Immature natural killer cell (primary cell): ENCODE results near the gene ADGRG1. TPM values are rescaled to one million over a fixed set of nuclear protein-coding genes. Genes with fewer than 3 reads are reported as not detected.

Source experiments
- DNase-seq, 3 donors: peaks; one replicate each; pipeline ENCODE4 v3.0.0; 2022; ENCODE audit warnings: mixed read lengths in 1 of 3
- H3K27ac Mint-ChIP-seq, 6 donors: one replicate each; pipeline ENCODE4 v1.8.0; 2020; ENCODE audit warnings: mixed read lengths in 6 of 6, mild to moderate bottlenecking in 5 of 6, inconsistent platforms in 4 of 6, moderate library complexity in 3 of 6
- H3K27me3 Mint-ChIP-seq, 3 donors: one replicate each; pipeline ENCODE4 v1.8.0; 2020 to 2021; ENCODE audit warnings: low read depth in 3 of 3, mild to moderate bottlenecking in 3 of 3, mixed read lengths in 3 of 3, moderate library complexity in 3 of 3, inconsistent platforms in 1 of 3
- H3K36me3 Mint-ChIP-seq, 3 donors: one replicate each; pipeline ENCODE4 v1.8.0; 2020; ENCODE audit warnings: mixed read lengths in 3 of 3, inconsistent platforms in 2 of 3, mild to moderate bottlenecking in 2 of 3
- H3K4me1 Mint-ChIP-seq, 2 donors: one replicate each; pipeline ENCODE4 v1.8.0; 2020; ENCODE audit warnings: inconsistent platforms in 2 of 2, mild to moderate bottlenecking in 2 of 2, mixed read lengths in 2 of 2, moderate library complexity in 1 of 2
- H3K4me3 Mint-ChIP-seq, 5 donors: one replicate each; pipeline ENCODE4 v1.8.0; 2020; ENCODE audit warnings: mild to moderate bottlenecking in 5 of 5, mixed read lengths in 5 of 5, inconsistent platforms in 3 of 5, moderate library complexity in 3 of 5
- H3K9me3 Mint-ChIP-seq, 6 donors: one replicate each; pipeline ENCODE4 v1.8.0; 2020; ENCODE audit warnings: mild to moderate bottlenecking in 6 of 6, mixed read lengths in 6 of 6, inconsistent platforms in 4 of 6, moderate library complexity in 3 of 6
- polyA plus RNA-seq, 3 donors: library from polyadenylated mRNA; unstranded; fragments of 300-500 nt; fragmentation: Illumina TruSeq; gene quantifications; one replicate each; pipeline ENCODE4 v1.2.3, GENCODE V29; 2021

ADGRG1 gene
- polyA plus RNA-seq, 3 donors from 2014 or later = 218 to 784 (median 395) TPM

DNA sequence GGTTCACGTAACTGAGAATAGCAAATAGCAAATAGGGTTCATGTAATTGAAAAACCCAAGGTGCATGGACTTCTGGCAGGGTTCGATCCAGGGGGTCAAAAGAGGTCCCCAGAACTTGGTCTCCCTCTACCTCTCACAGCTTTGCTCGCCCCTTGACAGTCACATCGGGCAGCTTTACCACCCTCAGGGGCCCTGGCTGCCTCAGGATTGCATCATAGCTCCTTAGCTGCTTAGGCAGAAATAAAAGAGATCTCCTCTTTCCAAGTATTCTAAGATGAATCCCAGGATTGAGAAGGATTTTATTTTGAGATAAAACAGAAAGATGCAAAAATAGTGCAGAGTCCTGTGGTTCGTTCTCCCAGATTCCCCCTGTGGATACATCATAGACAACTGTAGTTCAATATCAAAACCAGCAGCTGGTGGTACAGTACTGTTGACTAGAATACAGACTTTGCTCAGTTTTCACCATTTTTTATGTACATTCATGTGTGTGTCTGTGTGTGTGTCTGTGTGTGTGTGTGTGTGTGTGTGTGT, 52.5 kb downstream of the ADGRG1 start:
- Mint-ChIP-seq H3K36me3 (no peaks in the 10 kb centered on the region), H3K4me3 (no peak overlapping the region), H3K27me3 (peaks cover 0 to 1% (median 0%) of the 10 kb centered on the region in 3 donors), H3K4me1 (peaks cover 0 to 2% of the 10 kb centered on the region in 2 donors), H3K27ac (no peak overlapping the region), H3K9me3 (no peaks in the 10 kb centered on the region)
- DNase-seq = no peak

DNA sequence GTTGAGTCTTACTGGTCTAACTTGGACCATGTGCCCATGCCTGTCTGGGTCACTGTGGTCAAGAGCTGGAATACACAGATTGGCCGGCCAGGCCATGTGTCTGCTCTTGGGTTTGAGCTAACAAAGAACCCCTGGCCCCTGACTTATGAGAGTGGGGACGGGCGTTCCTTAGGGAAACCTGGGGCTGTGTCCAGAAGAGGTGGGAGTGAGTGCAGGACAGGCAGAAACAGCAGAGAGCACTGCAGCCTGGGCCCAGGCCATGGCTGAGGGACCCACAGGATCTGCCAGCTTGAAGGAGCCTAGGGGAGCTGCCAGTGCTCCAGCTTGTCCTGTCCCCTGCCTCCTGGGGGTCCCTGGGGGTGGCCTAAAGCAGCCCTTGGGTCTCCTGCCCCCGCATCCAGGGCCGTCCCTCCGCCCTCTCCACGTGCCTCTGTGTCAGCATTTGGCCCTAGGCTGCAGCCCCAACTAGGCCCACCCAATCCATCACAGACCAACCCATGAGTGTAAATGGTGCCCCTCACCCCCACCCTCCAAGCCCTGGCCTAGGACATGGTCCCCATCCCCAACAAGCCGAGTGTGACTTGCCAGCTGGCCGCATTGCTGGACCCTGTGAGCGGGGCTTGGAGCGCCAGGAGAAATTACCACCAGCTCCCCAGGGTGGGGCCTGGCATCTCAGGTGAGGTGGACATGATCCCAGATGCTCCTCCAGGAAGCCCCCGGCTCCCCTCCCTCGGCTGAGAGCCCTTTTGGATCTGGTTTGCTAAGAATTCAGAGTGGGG, 53.7 kb downstream of the ADGRG1 start:
- peaks cover 0 to 2% of the 10 kb centered on the region in 2 donors for H3K4me1 Mint-ChIP-seq
- H3K4me3 Mint-ChIP-seq = no peak overlapping the region
- no peak overlapping the region for H3K27ac Mint-ChIP-seq
- no peaks in the 10 kb centered on the region for H3K9me3 Mint-ChIP-seq
- no peaks in the 10 kb centered on the region for H3K36me3 Mint-ChIP-seq
- H3K27me3 Mint-ChIP-seq = peaks cover 0 to 1% (median 0%) of the 10 kb centered on the region in 3 donors
- no peak for DNase-seq

DNA sequence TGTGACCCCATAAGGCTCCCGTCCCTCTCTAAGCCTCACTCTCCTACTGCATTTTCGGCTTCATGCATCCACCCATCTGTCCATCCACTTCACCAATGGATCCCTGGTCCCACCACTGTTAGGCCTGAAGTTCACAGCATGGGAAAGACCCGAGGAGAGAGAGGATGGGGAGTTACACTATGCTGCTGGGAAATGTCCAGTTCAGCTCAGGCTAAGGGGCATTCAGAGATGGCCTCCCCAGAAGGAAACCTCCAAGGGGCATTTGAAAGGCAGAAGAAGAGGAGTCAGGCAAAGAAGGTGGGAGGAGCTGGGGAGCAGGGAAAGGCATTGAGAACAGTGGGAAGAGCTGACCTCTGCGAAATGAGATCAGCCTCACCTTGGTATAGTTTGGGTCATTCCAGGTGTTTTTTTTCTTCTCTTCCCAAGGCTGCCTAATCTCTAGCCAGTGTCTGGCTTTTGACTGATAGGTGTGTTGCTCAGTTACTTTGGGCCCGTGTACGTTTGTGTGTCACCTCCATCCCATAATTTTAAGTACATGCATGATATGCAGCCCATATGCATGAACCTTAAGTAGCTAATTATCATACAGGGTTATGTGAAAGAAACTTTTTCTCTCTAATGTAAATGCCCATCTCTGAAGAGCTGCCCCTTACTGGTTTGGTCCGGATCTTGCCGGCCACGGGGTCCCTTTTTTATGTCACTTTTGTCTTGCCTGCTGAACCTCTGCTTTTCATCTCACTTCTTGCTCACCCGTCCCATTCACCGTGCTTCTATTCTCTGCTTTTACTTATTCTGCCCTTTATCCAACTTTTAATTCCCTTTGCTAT, 54.6 kb downstream of the ADGRG1 start:
- no peak overlapping the region for H3K4me3 Mint-ChIP-seq
- no peak for DNase-seq
- H3K27ac Mint-ChIP-seq = peak overlapping the region in 3 of 6 donors; percentile 25 to 56 (median 46)
- no peaks in the 10 kb centered on the region for H3K9me3 Mint-ChIP-seq
- H3K27me3 Mint-ChIP-seq = peaks cover 0 to 1% (median 0%) of the 10 kb centered on the region in 3 donors
- no peaks in the 10 kb centered on the region for H3K36me3 Mint-ChIP-seq
- peaks cover 0 to 2% of the 10 kb centered on the region in 2 donors for H3K4me1 Mint-ChIP-seq

DNA sequence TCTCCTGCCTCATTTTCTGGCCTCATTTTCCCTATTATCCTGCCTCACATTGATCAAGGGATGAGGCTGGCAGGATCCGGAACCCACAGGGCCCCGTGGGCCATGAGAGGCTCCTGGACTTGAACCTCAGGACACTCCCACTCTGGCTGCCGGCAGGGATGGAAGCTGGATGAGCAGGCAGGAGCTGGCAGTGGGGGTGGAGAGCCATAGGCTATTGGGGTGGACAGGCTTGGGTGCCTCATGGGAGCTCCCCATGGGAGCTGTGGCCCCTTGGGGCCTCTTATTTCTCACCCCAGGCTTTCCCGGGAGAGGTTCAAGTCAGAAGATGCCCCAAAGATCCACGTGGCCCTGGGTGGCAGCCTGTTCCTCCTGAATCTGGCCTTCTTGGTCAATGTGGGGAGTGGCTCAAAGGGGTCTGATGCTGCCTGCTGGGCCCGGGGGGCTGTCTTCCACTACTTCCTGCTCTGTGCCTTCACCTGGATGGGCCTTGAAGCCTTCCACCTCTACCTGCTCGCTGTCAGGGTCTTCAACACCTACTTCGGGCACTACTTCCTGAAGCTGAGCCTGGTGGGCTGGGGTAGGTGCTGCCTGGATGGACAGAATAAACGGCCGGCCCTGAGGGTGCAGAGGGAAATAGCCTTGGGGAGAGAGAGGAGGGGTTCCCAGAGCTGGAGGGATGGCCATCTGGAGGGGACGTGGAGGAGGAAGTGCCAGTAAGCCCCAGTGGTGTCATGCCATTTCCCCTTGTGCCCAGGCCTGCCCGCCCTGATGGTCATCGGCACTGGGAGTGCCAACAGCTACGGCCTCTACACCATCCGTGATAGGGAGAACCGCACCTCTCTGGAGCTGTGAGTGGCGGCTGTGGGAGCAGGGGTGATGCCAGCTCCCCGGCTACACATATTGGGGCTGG, 55.5 kb downstream of the ADGRG1 start:
- H3K9me3 Mint-ChIP-seq = no peaks in the 10 kb centered on the region
- H3K4me1 Mint-ChIP-seq = peaks cover 0 to 2% of the 10 kb centered on the region in 2 donors
- peaks cover 0 to 1% (median under 1%) of the 10 kb centered on the region in 3 donors for H3K27me3 Mint-ChIP-seq
- DNase-seq = no peak
- H3K27ac Mint-ChIP-seq = peak overlapping the region in 2 of 6 donors; percentile 25 to 46
- H3K36me3 Mint-ChIP-seq = no peaks in the 10 kb centered on the region
- no peak overlapping the region for H3K4me3 Mint-ChIP-seq

DNA sequence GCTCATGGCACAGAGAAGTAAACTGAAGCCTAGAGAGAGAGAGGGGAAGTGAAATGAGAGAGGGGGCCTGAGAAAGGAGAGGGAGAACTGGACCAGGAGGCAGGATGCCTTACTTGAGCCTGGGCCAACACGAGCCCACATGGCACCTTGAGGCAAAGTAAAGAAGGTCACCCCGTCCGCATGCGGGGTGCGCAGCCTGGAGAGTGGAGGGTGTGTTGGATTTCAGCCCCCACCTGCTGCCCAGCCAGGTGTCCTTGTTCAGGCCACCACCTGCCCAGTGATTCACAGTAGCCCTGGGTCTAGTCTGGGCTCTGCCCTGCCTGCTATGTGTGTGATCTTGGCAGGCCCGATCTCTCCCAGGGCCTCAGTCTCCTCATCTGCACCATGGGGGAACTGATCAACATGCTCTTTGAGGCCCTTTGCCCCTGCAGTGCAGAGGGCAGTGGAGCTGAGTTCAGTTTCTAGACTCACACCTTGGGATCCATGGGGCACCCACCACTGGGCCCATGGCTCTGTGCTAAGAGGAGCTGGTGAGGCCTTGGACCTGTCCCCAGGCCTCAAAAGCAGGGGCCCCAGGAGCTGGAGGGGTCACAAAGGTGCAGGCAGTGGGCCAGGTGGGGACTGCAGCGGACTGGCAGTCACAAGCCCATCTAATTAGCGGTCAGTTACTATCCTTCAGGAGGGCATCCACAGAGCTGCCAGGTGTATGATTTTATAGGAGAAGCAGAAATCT, 56.4 kb downstream of the ADGRG1 start:
- peaks cover 0 to 4% (median 1%) of the 10 kb centered on the region in 3 donors for H3K27me3 Mint-ChIP-seq
- DNase-seq = no peak

DNA sequence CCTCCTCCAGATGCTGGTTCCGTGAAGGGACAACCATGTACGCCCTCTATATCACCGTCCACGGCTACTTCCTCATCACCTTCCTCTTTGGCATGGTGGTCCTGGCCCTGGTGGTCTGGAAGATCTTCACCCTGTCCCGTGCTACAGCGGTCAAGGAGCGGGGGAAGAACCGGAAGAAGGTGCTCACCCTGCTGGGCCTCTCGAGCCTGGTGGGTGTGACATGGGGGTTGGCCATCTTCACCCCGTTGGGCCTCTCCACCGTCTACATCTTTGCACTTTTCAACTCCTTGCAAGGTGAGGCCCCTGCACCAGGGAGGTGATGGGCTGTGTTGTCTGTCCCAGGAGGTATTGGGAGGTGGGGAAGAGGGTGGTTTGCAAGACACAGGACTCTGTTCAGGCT, 57.2 kb downstream of the ADGRG1 start:
- H3K27ac Mint-ChIP-seq = peak overlapping the region in 2 of 6 donors; percentile 24 to 59
- no peak overlapping the region for H3K4me3 Mint-ChIP-seq
- H3K9me3 Mint-ChIP-seq = no peaks in the 10 kb centered on the region
- peaks cover 15 to 17% of the 10 kb centered on the region in 2 donors for H3K4me1 Mint-ChIP-seq
- H3K27me3 Mint-ChIP-seq = peaks cover 0 to 7% (median 1%) of the 10 kb centered on the region in 3 donors
- no peak for DNase-seq
- H3K36me3 Mint-ChIP-seq = no peaks in the 10 kb centered on the region

More for the DNA sequence above, 56.4 kb downstream of the ADGRG1 start:
- Mint-ChIP-seq H3K9me3 (no peaks in the 10 kb centered on the region), H3K4me1 (peaks cover 8 to 10% of the 10 kb centered on the region in 2 donors), H3K36me3 (no peaks in the 10 kb centered on the region), H3K27ac (peak overlapping the region in 1 of 6 donors; percentile 48), H3K4me3 (no peak overlapping the region)

DNA sequence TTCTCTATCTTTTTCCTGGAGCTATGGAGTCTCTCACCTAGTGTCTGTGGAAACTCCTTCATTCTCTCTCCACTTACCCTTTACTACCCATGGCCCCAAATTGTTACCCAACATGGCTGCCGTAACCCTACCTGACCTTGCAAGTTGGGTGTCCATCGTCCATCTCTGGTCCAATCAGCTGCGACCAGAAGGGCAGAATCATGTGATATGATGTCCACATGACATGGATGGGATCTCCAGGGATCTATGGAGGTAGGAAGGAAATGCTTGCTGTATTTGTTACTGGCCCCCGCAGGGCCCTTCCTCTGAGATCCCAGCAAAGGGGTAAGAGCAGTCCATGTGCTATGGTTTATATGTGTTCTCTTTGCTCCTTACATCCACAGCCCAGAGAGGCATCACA, 58.1 kb downstream of the ADGRG1 start:
- H3K4me1 Mint-ChIP-seq = peaks cover 19% of the 10 kb centered on the region in 2 donors
- H3K9me3 Mint-ChIP-seq = no peaks in the 10 kb centered on the region
- peak overlapping the region in 2 of 6 donors; percentile 32 to 59 for H3K27ac Mint-ChIP-seq
- DNase-seq = no peak
- H3K27me3 Mint-ChIP-seq = peaks cover 0 to 7% (median 1%) of the 10 kb centered on the region in 3 donors
- no peak overlapping the region for H3K4me3 Mint-ChIP-seq
- no peaks in the 10 kb centered on the region for H3K36me3 Mint-ChIP-seq

DNA sequence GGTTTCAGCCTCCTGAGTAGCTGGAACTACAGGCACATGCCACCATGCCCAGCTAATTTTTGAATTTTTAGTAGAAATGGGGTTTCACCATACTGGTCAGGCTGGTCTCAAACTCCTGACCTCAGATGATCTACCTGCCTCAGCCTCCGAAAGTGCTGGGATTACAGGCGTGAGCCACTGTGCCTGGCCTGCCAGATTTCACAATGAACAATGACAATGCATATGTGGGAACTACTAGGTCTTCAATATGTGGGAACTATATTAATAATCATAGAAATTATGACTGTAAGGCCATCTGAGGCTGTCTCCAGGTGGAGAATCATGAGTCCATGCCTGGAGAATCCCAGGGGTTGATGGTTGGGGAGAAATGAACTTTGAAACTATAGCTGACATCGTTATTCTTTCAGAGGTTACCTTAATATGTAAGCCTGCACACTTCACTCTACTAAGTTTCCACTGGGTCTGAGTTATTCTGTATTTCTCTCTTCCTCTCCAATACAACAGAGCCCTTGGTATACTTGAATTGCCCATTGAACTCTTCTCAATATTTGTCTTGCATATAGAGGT, 59.0 kb downstream of the ADGRG1 start:
- Mint-ChIP-seq H3K36me3 (no peaks in the 10 kb centered on the region), H3K27me3 (peaks cover 0 to 8% (median 1%) of the 10 kb centered on the region in 3 donors), H3K4me3 (no peak overlapping the region), H3K4me1 (peaks cover 19% of the 10 kb centered on the region in 2 donors), H3K9me3 (no peaks in the 10 kb centered on the region), H3K27ac (peak overlapping the region in 5 of 6 donors; percentile 4 to 93 (median 62))
- DNase-seq = no peak

DNA sequence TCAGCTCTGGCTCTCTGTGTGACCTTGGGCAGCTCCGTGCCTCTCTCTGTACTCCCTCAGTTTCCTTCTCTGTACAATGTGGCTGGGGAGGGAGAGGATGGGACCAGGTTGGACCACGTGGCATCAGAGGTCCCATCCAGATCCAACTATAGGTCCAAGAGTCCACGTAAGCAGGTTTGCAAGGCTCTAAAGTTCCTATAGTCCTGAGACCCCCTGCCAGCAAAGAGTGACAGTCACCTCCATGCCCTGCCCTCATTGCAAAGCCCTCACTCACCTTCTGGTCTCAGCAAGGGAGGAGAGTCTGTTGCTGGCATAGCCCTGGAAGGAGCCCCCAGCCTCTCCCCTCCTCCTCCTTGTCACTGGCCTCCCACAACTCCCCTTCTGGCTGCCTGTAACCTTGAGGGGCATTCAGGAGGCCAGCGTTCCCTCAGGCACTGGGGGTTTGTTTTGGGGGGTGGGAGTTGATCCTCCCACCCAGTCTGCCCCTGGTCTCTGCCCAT, 60.1 kb downstream of the ADGRG1 start:
- no peaks in the 10 kb centered on the region for H3K9me3 Mint-ChIP-seq
- H3K4me1 Mint-ChIP-seq = peaks cover 19% of the 10 kb centered on the region in 2 donors
- H3K27ac Mint-ChIP-seq = peak overlapping the region; percentile 62 to 93 (median 86)
- H3K36me3 Mint-ChIP-seq = no peaks in the 10 kb centered on the region
- DNase-seq = no peak
- no peak overlapping the region for H3K4me3 Mint-ChIP-seq
- peaks cover 0 to 9% (median 0%) of the 10 kb centered on the region in 3 donors for H3K27me3 Mint-ChIP-seq

DNA sequence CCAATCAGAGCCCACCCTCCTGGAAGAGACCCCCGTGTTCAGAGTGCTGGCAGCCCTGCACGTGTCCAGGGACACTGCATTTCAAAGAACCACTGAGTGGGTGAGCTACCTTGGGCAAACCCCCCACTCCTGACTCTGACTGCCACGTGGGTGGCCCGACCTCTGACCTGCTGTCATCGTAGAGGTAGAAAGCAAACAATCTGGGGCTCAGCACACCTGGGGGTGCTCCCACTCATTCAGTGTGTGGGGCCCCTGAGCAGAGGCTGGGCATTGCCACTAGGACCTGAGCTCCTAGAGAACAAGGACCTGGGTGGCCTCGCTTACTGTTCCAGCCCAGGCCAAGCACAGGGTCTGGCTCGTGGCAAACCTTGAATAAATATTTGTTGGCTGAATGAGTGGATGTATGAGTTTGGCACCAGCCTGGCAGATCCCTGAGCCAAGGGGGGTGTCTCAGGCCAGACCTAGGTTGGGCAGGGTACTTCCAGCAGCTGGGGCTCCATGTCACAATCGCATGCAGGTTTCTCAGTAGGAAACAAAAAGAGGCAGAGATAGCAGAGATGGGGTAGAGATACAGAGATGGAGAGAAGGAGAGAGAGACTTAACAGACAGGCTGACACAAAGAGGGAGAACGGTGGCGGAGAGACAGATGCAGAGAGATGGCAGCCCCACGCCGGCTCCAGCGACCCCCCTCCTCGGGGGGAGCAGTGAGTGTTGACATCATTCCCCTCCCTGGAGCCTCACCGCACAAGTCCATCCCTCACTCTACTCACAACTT, 60.7 kb downstream of the ADGRG1 start:
- Mint-ChIP-seq H3K36me3 (no peaks in the 10 kb centered on the region), H3K27ac (peak overlapping the region; percentile 83 to 93 (median 90)), H3K27me3 (peaks cover 0 to 9% (median 0%) of the 10 kb centered on the region in 3 donors), H3K4me3 (peak overlapping the region in 4 of 5 donors; percentile 10 to 71 (median 42)), H3K9me3 (no peaks in the 10 kb centered on the region), H3K4me1 (peaks cover 19% of the 10 kb centered on the region in 2 donors)
- DNase-seq = no peak

DNA sequence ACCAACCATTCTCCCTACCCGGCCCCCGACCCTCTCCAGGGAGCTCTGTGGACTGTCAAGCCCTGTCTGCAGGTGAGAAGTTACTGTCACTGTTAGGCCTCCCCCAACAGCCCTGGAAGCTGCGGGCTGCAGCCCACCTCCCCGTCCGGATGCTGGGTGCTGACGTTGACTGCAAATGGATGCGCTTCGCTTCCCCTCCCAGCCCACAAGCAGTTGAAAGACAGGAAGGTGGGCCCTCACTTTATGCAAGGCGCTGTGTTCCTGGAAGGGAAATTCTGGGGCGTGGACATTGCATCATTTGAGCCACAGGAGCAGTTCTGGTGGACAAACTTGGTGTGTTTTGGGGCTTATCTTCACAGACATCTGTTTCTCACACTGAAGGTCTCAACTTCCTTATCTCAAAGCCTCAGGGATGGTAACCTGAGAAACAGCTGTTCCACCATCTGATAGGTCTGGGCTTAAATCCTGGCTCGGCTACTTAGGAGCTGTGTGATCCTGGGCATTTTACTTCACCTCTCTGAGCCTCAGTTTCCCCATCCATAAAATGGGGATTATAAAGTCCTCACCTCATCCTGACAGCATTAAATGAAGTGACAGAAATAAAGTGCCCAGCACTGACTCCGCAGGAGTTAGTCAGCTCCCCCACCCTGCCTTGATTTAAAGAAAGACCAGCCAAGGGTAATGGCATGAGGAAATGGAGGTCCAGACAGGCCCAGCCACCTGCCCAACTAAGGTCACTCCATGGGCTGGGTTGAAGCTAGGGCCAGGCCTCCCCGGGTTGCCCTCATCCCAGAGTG, 61.5 kb downstream of the ADGRG1 start:
- peaks cover 19 to 21% of the 10 kb centered on the region in 2 donors for H3K4me1 Mint-ChIP-seq
- no peaks in the 10 kb centered on the region for H3K9me3 Mint-ChIP-seq
- peak; percentile 53 to 74 (median 71) for DNase-seq
- peak overlapping the region in 4 of 5 donors; percentile 28 to 56 (median 42) for H3K4me3 Mint-ChIP-seq
- peak overlapping the region; percentile 83 to 93 (median 90) for H3K27ac Mint-ChIP-seq
- H3K27me3 Mint-ChIP-seq = peaks cover 0 to 9% (median 0%) of the 10 kb centered on the region in 3 donors
- no peaks in the 10 kb centered on the region for H3K36me3 Mint-ChIP-seq
